ENCODE data around the gene ETV4.

ETV4 gene

DNA sequence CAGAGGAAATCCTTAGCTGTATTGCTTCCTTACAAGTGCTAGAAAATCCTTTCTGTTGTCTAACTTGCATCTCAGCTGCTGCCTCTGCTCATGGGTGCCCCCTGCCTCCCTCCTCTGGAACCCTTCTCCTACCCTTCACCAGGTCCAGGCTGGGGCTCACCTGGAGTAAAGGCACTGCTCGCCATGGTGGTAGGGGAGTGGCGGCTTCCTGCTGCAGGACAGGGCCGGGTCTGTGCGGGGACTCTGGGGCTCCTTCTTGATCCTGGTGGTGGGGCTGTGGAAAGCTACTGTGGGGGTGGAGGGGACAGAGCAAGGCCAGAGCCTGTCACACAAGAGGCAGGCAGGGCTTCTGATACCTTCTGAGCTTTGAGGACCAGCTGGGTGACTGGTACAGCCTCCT is 12.4 kb downstream of the ETV4 start:
- no peaks in the 10 kb centered on the region for H3F3A ChIP-seq (ENCODE audit: insufficient read depth)
- no peaks in the 10 kb centered on the region for H4K20me1 ChIP-seq (ENCODE audit: low read depth, low read length)
- no peak overlapping the region for H3K27ac ChIP-seq (ENCODE audit: low read depth, low read length)
- no peak overlapping the region for H3K4me3 ChIP-seq (ENCODE audit: insufficient read depth, low read length, poor library complexity, severe bottlenecking)
- H3K9me3 ChIP-seq (ENCODE audit: insufficient read depth, low read length) = no peaks in the 10 kb centered on the region
- TF ChIP-seq, protein P1, sequence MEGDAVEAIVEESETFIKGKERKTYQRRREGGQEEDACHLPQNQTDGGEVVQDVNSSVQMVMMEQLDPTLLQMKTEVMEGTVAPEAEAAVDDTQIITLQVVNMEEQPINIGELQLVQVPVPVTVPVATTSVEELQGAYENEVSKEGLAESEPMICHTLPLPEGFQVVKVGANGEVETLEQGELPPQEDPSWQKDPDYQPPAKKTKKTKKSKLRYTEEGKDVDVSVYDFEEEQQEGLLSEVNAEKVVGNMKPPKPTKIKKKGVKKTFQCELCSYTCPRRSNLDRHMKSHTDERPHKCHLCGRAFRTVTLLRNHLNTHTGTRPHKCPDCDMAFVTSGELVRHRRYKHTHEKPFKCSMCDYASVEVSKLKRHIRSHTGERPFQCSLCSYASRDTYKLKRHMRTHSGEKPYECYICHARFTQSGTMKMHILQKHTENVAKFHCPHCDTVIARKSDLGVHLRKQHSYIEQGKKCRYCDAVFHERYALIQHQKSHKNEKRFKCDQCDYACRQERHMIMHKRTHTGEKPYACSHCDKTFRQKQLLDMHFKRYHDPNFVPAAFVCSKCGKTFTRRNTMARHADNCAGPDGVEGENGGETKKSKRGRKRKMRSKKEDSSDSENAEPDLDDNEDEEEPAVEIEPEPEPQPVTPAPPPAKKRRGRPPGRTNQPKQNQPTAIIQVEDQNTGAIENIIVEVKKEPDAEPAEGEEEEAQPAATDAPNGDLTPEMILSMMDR (IDR thresholded peaks at IDR 0.05; ENCODE audit: insufficient read depth, low read length, poor library complexity, severe bottlenecking) = no peak
- no peak for TF ChIP-seq EZH2phosphoT487 (conservative IDR thresholded peaks at IDR 0.05; ENCODE audit: low read length)
- no peaks in the 10 kb centered on the region for H3K9me2 ChIP-seq (replicated peaks; ENCODE audit: insufficient read depth, low read length)
- H3K4me2 ChIP-seq (ENCODE audit: low read depth, low read length, poor library complexity, severe bottlenecking) = no peak overlapping the region
- H3K9ac ChIP-seq (ENCODE audit: low read length) = no peak overlapping the region
- no peaks in the 10 kb centered on the region for H3K79me2 ChIP-seq (ENCODE audit: insufficient read depth, low read length)
- no peaks in the 10 kb centered on the region for H3K36me3 ChIP-seq (ENCODE audit: low read length)
- H3K27me3 ChIP-seq (ENCODE audit: low read length) = no peaks in the 10 kb centered on the region
- H2AFZ ChIP-seq (ENCODE audit: low read depth, low read length, severe bottlenecking) = no peak overlapping the region

DNA sequence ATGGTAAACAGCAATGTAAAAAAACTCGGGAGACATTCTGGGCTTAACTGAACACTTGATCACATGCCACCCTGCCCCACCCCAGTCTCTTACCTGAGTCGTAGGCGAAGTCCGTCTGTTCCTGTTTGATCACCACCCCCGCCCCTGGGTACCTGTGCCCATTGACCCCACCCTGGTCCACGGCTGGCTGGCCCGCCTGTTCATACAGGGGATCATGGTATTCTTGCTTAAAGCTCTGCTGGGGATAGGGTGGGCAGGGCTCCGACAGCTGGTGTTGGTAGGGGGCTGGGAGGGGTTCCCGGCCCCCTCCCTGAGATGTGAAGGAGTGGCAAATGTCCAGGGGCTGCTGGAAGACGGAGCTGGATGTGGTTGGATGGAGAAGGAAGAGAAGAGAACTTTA is 13.6 kb downstream of the ETV4 start:
- Histone ChIP-seq H3K27me3 (ENCODE audit: low read length) (no peaks in the 10 kb centered on the region), H3K79me2 (ENCODE audit: insufficient read depth, low read length) (no peaks in the 10 kb centered on the region), H4K20me1 (ENCODE audit: low read depth, low read length) (no peaks in the 10 kb centered on the region), H3K9me3 (ENCODE audit: insufficient read depth, low read length) (no peaks in the 10 kb centered on the region), H2AFZ (ENCODE audit: low read depth, low read length, severe bottlenecking) (no peak overlapping the region), H3K9me2 (replicated peaks; ENCODE audit: insufficient read depth, low read length) (no peaks in the 10 kb centered on the region), H3K4me2 (ENCODE audit: low read depth, low read length, poor library complexity, severe bottlenecking) (no peak overlapping the region), H3K36me3 (ENCODE audit: low read length) (no peaks in the 10 kb centered on the region), H3K9ac (ENCODE audit: low read length) (no peak overlapping the region), H3K4me3 (ENCODE audit: insufficient read depth, low read length, poor library complexity, severe bottlenecking) (no peak overlapping the region), H3F3A (ENCODE audit: insufficient read depth) (no peaks in the 10 kb centered on the region), H3K27ac (ENCODE audit: low read depth, low read length) (no peak overlapping the region)
- TF ChIP-seq EZH2phosphoT487 (conservative IDR thresholded peaks at IDR 0.05; ENCODE audit: low read length) = no peak
- TF ChIP-seq, protein P1 (IDR thresholded peaks at IDR 0.05; ENCODE audit: insufficient read depth, low read length, poor library complexity, severe bottlenecking) = no peak

- H3K9me3 ChIP-seq (ENCODE audit: insufficient read depth, low read length) = no peaks in the 10 kb centered on the region
- TF ChIP-seq EZH2phosphoT487 (conservative IDR thresholded peaks at IDR 0.05; ENCODE audit: low read length) = no peak
- TF ChIP-seq, protein P1 (IDR thresholded peaks at IDR 0.05; ENCODE audit: insufficient read depth, low read length, poor library complexity, severe bottlenecking) = no peak
- no peaks in the 10 kb centered on the region for H4K20me1 ChIP-seq (ENCODE audit: low read depth, low read length)
- no peak overlapping the region for H3K27ac ChIP-seq (ENCODE audit: low read depth, low read length)
- H3K9ac ChIP-seq (ENCODE audit: low read length) = no peak overlapping the region
- no peaks in the 10 kb centered on the region for H3K79me2 ChIP-seq (ENCODE audit: insufficient read depth, low read length)
- no peaks in the 10 kb centered on the region for H3K36me3 ChIP-seq (ENCODE audit: low read length)
- H3K9me2 ChIP-seq (replicated peaks; ENCODE audit: insufficient read depth, low read length) = no peaks in the 10 kb centered on the region
- H3F3A ChIP-seq (ENCODE audit: insufficient read depth) = no peaks in the 10 kb centered on the region
- H3K4me2 ChIP-seq (ENCODE audit: low read depth, low read length, poor library complexity, severe bottlenecking) = no peak overlapping the region
- H2AFZ ChIP-seq (ENCODE audit: low read depth, low read length, severe bottlenecking) = no peak overlapping the region
- no peaks in the 10 kb centered on the region for H3K27me3 ChIP-seq (ENCODE audit: low read length)
- no peak overlapping the region for H3K4me3 ChIP-seq (ENCODE audit: insufficient read depth, low read length, poor library complexity, severe bottlenecking)
Measured at GRCh38 chr17:43531955-43532354, 14.2 kb downstream of the ETV4 start.

GRCh38 chr17:43531082-43531378 is 15.1 kb downstream of the ETV4 start:
- no peak overlapping the region for H3K4me2 ChIP-seq (ENCODE audit: low read depth, low read length, poor library complexity, severe bottlenecking)
- H3K79me2 ChIP-seq (ENCODE audit: insufficient read depth, low read length) = no peaks in the 10 kb centered on the region
- no peaks in the 10 kb centered on the region for H3F3A ChIP-seq (ENCODE audit: insufficient read depth)
- TF ChIP-seq EZH2phosphoT487 (conservative IDR thresholded peaks at IDR 0.05; ENCODE audit: low read length) = no peak
- TF ChIP-seq, protein P1 (IDR thresholded peaks at IDR 0.05; ENCODE audit: insufficient read depth, low read length, poor library complexity, severe bottlenecking) = no peak
- no peak overlapping the region for H3K27ac ChIP-seq (ENCODE audit: low read depth, low read length)
- no peak overlapping the region for H3K4me3 ChIP-seq (ENCODE audit: insufficient read depth, low read length, poor library complexity, severe bottlenecking)
- no peaks in the 10 kb centered on the region for H3K36me3 ChIP-seq (ENCODE audit: low read length)
- H3K9ac ChIP-seq (ENCODE audit: low read length) = no peak overlapping the region
- no peaks in the 10 kb centered on the region for H4K20me1 ChIP-seq (ENCODE audit: low read depth, low read length)
- no peaks in the 10 kb centered on the region for H3K9me2 ChIP-seq (replicated peaks; ENCODE audit: insufficient read depth, low read length)
- H3K9me3 ChIP-seq (ENCODE audit: insufficient read depth, low read length) = no peaks in the 10 kb centered on the region
- H3K27me3 ChIP-seq (ENCODE audit: low read length) = no peaks in the 10 kb centered on the region
- H2AFZ ChIP-seq (ENCODE audit: low read depth, low read length, severe bottlenecking) = no peak overlapping the region

All from SU-DHL-6 (cell line).